ENCODE data around the gene LURAP1L.

The LURAP1L gene

GRCh38 chr9:12776513-12777055, 1.8 kb downstream of the LURAP1L start:
- in situ Hi-C loops (cut with HindIII; ENCODE audit: low sequenced_read_pairs): loop anchor here (5.0 kb wide), 1 partner anchor 41 kb away; no protein-coding TSS in a partner anchor

DNA sequence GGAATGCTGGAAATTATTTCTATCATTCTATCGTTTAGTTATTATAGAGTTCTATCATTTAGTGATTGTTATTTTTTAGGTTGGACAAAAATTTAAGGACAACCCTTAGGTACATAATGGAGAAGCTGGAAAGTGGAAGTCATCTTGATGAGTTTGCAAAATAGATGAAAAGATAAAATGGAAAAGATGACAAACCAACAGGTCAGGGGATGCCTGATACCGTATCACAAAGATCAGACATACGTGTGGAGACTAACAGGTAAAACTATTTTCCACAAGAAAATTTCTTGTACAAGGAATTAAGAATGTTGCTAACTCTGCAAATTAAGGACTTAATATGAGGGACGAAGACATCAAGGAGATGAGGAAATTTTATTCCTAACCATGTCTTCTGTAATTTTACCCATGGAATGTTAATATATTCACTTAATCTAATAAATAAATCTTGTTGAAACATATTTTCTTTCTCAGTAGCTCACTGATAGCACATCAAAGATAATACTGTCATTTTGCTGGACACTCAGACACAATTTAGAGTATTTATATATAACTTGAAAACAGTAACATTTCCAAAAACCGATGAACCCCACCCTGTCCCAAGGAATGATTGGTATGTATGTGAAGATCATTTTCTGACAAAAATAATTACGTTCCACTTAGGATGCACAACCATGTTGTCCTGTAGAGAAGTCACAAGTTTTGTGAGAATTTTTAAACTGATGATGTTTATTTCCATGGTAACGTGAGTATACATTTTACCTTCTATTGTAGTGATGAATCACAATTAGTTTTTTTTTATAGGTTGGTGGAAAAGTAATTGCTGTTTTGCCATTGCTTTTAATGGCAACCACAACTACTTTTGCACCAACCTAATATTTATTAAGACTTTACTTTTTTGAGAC, 2.6 kb downstream of the LURAP1L start:
- in situ Hi-C loops (cut with HindIII; ENCODE audit: low sequenced_read_pairs): loop anchor here (5.0 kb wide), 1 partner anchor 40 kb away; no protein-coding TSS in a partner anchor

DNA sequence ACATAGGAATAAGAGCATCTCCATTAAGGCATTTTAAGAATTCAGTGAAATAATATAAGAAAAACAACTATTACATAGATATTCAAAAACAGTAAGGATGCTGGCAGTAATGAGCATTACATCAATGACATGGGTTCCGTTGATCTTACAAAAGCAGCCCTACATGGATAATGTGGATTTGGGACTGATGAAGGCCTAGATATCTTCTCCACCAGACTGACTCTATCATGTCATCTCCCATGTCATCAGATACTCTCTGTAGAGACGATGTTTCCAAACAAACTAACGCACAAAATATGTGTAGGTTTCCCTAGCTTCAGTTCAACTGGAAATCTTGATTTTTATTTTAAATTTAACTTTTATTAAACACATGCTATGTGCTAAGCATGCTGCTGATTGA, 3.6 kb downstream of the LURAP1L start:
- in situ Hi-C loops (cut with HindIII; ENCODE audit: low sequenced_read_pairs): loop anchor here (5.0 kb wide), 1 partner anchor 39 kb away; no protein-coding TSS in a partner anchor

DNA sequence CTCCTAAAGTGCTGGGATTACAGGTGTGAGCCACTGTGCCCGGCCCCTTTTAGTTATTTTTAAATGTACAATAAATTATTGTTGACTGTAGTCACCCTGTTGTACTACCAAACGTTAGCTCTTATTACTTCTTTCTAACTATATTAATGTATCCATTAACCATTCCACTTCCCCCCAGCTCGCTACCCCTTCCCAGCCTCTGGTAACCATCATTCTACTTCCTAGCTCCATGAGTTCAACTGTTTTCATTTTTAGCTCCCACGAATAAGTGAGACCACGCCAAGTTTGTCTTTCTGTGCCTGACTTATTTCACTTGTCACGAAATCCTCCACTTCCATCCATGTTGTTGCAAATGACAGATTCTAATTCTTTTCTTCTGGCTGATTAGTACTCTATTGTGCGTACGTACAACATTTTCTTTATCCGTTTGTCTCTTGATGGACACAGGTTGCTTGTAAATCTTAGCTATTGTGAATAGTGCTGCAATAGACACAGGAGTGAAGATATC, 6.5 kb downstream of the LURAP1L start:
- in situ Hi-C loops (cut with HindIII; ENCODE audit: low sequenced_read_pairs): no loop called here

DNA sequence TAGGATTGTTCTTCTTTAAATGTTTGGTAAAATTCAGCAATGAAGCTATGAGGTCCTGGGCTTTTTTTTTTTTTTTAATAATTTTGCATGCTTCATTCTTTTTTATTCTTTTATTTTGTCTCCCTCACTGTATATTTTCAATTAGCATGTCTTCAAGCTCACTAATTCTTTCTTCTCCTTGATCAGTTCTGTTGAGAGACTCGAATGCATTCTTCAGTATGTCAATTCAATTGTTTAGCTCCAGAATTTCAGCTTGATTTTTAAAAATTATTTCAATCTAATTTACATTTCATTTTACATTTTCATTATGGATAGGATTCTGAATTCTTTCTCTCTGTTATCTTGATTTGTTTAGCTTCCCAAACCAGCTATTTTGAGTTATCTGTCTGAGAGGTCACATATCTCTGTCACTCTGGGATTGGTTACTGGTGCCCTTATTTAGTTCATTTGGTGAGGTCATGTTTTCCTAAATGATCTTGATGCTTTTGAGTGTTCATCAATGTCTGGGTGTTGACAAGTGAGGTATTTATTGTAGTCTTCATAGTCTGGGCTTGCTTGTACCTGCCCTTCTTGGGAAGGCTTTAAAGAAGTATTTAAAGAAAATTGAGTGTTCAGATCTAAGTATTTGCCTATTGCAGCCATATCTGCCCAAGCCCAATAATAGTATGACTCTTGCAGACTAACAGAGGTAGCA, 9.1 kb downstream of the LURAP1L start:
- in situ Hi-C loops (cut with HindIII; ENCODE audit: low sequenced_read_pairs): no loop called here

- in situ Hi-C loops (cut with HindIII; ENCODE audit: low sequenced_read_pairs): no loop called here
Measured at GRCh38 chr9:12784461-12785259, 9.8 kb downstream of the LURAP1L start.

GRCh38 chr9:12785260-12785770, 10.5 kb downstream of the LURAP1L start:
- in situ Hi-C loops (cut with HindIII; ENCODE audit: low sequenced_read_pairs): no loop called here

DNA sequence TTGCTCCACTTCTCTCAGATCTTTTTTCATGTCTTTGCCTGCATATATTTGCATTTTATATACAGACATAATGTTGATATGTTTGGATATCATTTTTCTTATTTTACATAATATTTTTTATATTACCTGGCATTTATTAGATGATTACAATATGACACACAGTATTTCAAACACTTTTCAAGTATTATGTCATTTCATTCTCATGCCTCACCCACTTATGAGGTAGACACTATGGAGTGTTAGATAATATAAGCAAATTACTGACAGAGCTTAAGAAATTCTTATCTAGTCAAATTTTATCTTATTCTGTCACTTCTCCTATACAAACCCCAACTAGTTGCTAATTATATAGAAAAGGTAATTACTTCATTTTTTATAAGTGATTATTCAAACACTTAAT, 11.1 kb downstream of the LURAP1L start:
- in situ Hi-C loops (cut with HindIII; ENCODE audit: low sequenced_read_pairs): no loop called here

GRCh38 chr9:12790001-12790400, 15.2 kb downstream of the LURAP1L start:
- in situ Hi-C loops (cut with HindIII; ENCODE audit: low sequenced_read_pairs): no loop called here

DNA sequence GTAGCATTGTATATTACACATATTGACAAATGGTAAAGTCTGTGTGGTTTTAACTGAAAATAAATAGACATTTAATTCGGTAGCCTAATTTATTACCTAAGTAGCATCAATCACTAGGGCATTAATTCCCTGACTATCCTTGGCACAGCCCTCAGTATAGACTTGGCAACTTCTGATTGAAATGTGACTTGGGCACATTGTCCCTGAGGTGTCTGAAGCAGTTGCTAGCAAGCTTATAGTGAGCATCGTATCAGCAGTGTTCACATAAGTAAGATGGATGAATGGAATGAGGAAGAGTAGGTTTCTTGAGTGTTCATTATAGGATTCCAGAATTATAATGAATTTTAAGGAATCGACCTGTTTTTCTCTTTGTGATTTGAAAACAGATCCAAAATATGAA, 16.1 kb downstream of the LURAP1L start:
- in situ Hi-C loops (cut with HindIII; ENCODE audit: low sequenced_read_pairs): no loop called here

GRCh38 chr9:12794101-12794799, 19.4 kb downstream of the LURAP1L start:
- in situ Hi-C loops (cut with HindIII; ENCODE audit: low sequenced_read_pairs): no loop called here

DNA sequence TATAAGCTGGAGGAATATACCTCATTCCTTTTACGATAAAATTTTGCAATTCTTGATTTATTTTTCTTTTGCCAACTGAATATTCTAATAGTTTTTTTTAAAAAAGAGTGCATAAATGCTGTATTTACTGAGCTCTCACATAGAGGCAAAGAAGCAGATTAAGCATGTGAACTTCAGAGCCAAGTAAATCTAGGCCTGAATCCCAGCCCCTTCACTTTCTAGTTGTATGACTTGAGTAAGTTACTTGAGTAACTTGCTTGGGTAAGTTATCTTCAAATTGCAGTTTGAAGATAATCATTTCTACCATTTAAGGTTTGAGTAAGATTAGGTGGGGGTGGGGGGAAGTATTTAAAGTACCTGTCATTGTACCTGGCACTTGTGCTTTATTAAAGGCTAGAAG, 21.8 kb downstream of the LURAP1L start:
- in situ Hi-C loops (cut with HindIII; ENCODE audit: low sequenced_read_pairs): loop anchor here (5.0 kb wide), 1 partner anchor 56 kb away; no protein-coding TSS in a partner anchor

- in situ Hi-C loops (cut with HindIII; ENCODE audit: low sequenced_read_pairs): loop anchor here (5.0 kb wide), 1 partner anchor 55 kb away; no protein-coding TSS in a partner anchor
Measured at GRCh38 chr9:12797037-12797436, 22.2 kb downstream of the LURAP1L start.

GRCh38 chr9:12798066-12798770, 23.4 kb downstream of the LURAP1L start:
- in situ Hi-C loops (cut with HindIII; ENCODE audit: low sequenced_read_pairs): loop anchor here (5.0 kb wide), 1 partner anchor 54 kb away; no protein-coding TSS in a partner anchor

DNA sequence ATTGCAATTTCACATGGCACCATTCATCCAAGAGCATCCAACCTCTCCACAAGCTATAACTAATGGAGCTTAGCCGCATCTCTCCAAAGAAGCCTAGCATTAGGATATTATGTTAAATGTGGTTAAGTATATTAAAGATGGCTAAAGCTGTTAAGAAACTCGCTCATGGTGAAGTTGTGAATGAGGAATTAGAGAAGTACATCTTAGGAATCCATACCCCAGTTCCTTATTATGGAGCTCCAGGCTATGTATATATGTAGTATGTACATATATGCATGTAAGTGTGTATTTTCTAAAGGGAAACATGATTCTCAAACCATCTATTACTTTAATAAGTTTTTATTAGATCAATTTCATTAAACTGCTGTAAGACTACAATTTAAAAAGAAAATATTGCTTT, 26.4 kb downstream of the LURAP1L start:
- in situ Hi-C loops (cut with HindIII; ENCODE audit: low sequenced_read_pairs): no loop called here

GRCh38 chr9:12801663-12802062, 26.8 kb downstream of the LURAP1L start:
- in situ Hi-C loops (cut with HindIII; ENCODE audit: low sequenced_read_pairs): no loop called here

DNA sequence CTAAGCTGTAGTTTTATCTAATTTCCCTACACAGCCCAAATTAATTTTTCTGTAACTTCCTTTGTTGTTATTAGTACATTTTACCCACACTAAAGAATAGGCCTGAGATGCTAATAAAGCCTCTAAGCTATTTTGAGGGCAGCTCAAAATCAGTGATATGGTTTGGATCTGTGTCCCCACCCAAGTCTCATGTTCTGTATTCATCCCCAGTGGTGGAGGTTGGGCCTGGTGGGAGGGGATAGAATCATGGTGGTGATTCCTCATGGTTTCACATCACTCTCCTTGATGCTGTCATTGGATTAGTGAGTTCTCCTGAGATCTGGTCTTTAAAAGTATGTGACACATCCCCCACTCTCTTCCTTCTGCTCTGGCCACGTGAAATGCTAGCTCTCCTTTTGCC, 27.3 kb downstream of the LURAP1L start:
- in situ Hi-C loops (cut with HindIII; ENCODE audit: low sequenced_read_pairs): no loop called here

DNA sequence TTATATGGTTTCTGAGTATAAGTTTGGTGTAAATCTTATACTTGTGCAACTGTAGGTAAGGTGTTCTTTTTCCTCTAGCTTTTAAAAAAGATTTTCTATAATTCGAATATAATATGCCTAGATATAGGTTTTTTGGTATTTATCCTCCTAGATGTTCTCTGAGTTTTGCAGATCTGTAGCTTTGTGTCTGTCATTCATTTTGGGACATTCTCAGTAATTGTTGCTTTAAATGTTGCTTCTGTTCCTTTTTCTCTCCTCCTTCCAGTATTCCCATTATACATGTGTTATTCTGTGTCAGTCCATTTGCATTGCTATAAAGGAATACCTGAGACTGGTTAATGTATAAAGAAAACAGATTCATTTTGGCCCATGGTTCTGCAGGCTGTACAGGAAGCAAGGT, 33.7 kb downstream of the LURAP1L start:
- in situ Hi-C loops (cut with HindIII; ENCODE audit: low sequenced_read_pairs): no loop called here

GRCh38 chr9:12809720-12810119, 34.9 kb downstream of the LURAP1L start:
- in situ Hi-C loops (cut with HindIII; ENCODE audit: low sequenced_read_pairs): no loop called here

Measured in endothelial cell of hepatic sinusoid (primary cell).